A549 (cell line): ENCODE results near the gene GAK. TPM values are rescaled to one million over a fixed set of nuclear protein-coding genes. Genes with fewer than 3 reads are reported as not detected.

Experiments used
- ATAC-seq, 2 experiments: fragments of 200-7000 bp in 1 of 2; fragments of >200 bp in 1 of 2; cut with Nextera tagmentation in 1 of 2; cut with Tn5 transposase in 1 of 2; 3 replicates each; pipeline versions ENCODE4 v1.8.0 to v1.9.1; 2018 to 2020; ENCODE audit warnings: mild to moderate bottlenecking in 1 of 2, moderate library complexity in 1 of 2
- CTCF ChIA-PET: fragments of 300-600 bp; sonication (Branson Sonifier 250); formaldehyde crosslinking; extraction: SDS; loops from one replicate; lab custom pipeline; 2021; ENCODE audit warnings: antibody characterized with exemption, inconsistent platforms; lab: Yijun Ruan, JAX
- POLR2A ChIA-PET: fragments of 350-600 bp; formaldehyde crosslinking; extraction: SDS; loops from one replicate; lab custom pipeline; 2021; ENCODE audit warnings: antibody characterized with exemption, inconsistent platforms; lab: Yijun Ruan, JAX
- DNase-seq, 2 experiments: peaks; one replicate each; pipeline versions ENCODE4 v3.0.0 to v3.0.0-alpha.2; 2011 to 2016; ENCODE audit warnings: low read depth in 1 of 2, low spot score in 1 of 2
- FAIRE-seq: peaks from 2 replicates; lab custom pipeline; 2011; peaks lifted over from hg19 to GRCh38; lab: Jason Lieb, UNC
- H3K27ac ChIP-seq, 2 experiments: fragments of >200 bp; sonication (Bioruptor Twin); formaldehyde crosslinking; 3 replicates each; pipeline ENCODE4 v1.5.1; 2016 to 2017
- H3K4me1 ChIP-seq: fragments of >200 bp; sonication (Bioruptor Twin); formaldehyde crosslinking; 3 replicates; pipeline ENCODE4 v1.6.1; 2016
- H3K4me2 ChIP-seq: fragments of >200 bp; sonication (Bioruptor Twin); formaldehyde crosslinking; 3 replicates; pipeline ENCODE4 v1.6.1; 2016
- H3K4me3 ChIP-seq: fragments of >200 bp; sonication (Bioruptor Twin); formaldehyde crosslinking; 3 replicates; pipeline ENCODE4 v1.5.1; 2016
- H3K9me3 ChIP-seq: fragments of >200 bp; sonication (Bioruptor Twin); formaldehyde crosslinking; 3 replicates; pipeline ENCODE4 v1.6.1; 2016
- CBX8 ChIP-seq: fragments of 200-600 bp; sonication (generic); IDR thresholded peaks from 2 replicates; pipeline ENCODE4 v1.6.1; 2016
- FOSL2 ChIP-seq, 2 experiments: fragments of 450-650 bp in 1 of 2; fragments of >200 bp in 1 of 2; sonication (Bioruptor Twin) in 1 of 2; formaldehyde crosslinking; IDR thresholded peaks; 2 replicates each; pipeline versions ENCODE4 v1.5.0 to v1.6.1; 2016 to 2020; ENCODE audit warnings: mild to moderate bottlenecking in 1 of 2, moderate library complexity in 1 of 2
- GATA3 ChIP-seq: IDR thresholded peaks from 2 replicates; pipeline ENCODE4 v1.6.1; 2012; ENCODE audit warnings: borderline replicate concordance
- HDAC2 ChIP-seq: fragments of 200-600 bp; sonication (generic); IDR thresholded peaks from 2 replicates; pipeline ENCODE4 v1.6.1; 2016
- HEYL ChIP-seq: fragments of 250-450 bp; sonication (Bioruptor Pico); IDR thresholded peaks from 2 replicates; pipeline ENCODE4 v1.8.0; 2021; ENCODE audit warnings: mild to moderate bottlenecking, moderate library complexity
- JUNB ChIP-seq: fragments of >200 bp; sonication (Bioruptor Twin); formaldehyde crosslinking; IDR thresholded peaks from 2 replicates; pipeline ENCODE4 v1.6.1; 2016
- KDM1A ChIP-seq: fragments of 200-600 bp; sonication (generic); IDR thresholded peaks from 2 replicates; pipeline ENCODE4 v1.6.1; 2016; ENCODE audit warnings: low read depth, mild to moderate bottlenecking
- MAFK ChIP-seq: fragments of 450-650 bp; IDR thresholded peaks from 2 replicates; pipeline ENCODE4 v1.6.1; 2014; ENCODE audit not compliant: partially characterized antibody
- PHF8 ChIP-seq: fragments of 200-600 bp; sonication (generic); IDR thresholded peaks from 2 replicates; pipeline ENCODE4 v1.6.1; 2016; ENCODE audit warnings: low read depth, mild to moderate bottlenecking, antibody characterized with exemption, moderate library complexity, borderline replicate concordance
- RARB ChIP-seq: fragments of 250-450 bp; sonication (Bioruptor Pico); IDR thresholded peaks from 2 replicates; pipeline ENCODE4 v1.8.0; 2021; ENCODE audit warnings: mild to moderate bottlenecking, moderate library complexity
- RFX5 ChIP-seq: fragments of 450-650 bp; IDR thresholded peaks from 2 replicates; pipeline ENCODE4 v1.7.1; 2014; ENCODE audit warnings: antibody characterized with exemption, mild to moderate bottlenecking, moderate library complexity
- SREBF2 ChIP-seq: fragments of 450-650 bp; IDR thresholded peaks from 2 replicates; pipeline ENCODE4 v1.6.1; 2014; ENCODE audit warnings: mild to moderate bottlenecking, moderate library complexity
- ZC3H11A ChIP-seq: fragments of 450-650 bp; IDR thresholded peaks from 2 replicates; pipeline ENCODE4 v1.6.1; 2014; ENCODE audit warnings: antibody characterized with exemption, mild to moderate bottlenecking
- ZSCAN20 ChIP-seq: fragments of 250-450 bp; sonication (Bioruptor Pico); IDR thresholded peaks from 2 replicates; pipeline ENCODE4 v1.8.0; 2022; ENCODE audit warnings: mild to moderate bottlenecking, moderate library complexity
- WGBS: methylation state at CpG from one replicate; pipeline ENCODE4 v1.1.6; 2017; ENCODE audit errors: missing lambda C conversion rate; 5-methylcytosine and 5-hydroxymethylcytosine counted together
- polyA plus RNA-seq, 4 experiments: library from polyadenylated mRNA; depleted of rRNA in 3 of 4; stranded (reverse); fragments of >200 nt; fragmentation: RNase III in 1 of 4; extraction: RNeasy Plus Mini Kit Qiagen cat#74134 plus additional on column Dnase treatment in 1 of 4; gene quantifications; 2 replicates in 3 of 4; 3 replicates in 1 of 4; pipeline ENCODE4 v1.2.3, GENCODE V29; 2011 to 2017
- TF ChIP-seq, protein P1 (sequence below): fragments of >200 bp; sonication (Bioruptor Twin); formaldehyde crosslinking; IDR thresholded peaks from 3 replicates; pipeline ENCODE4 v1.6.1; 2016
- TF ChIP-seq, protein P2 (sequence below): fragments of 250-450 bp; sonication (Bioruptor Pico); IDR thresholded peaks from 2 replicates; pipeline ENCODE4 v1.5.0; 2021; ENCODE audit warnings: mild to moderate bottlenecking, moderate library complexity, borderline replicate concordance
- TF ChIP-seq, protein P3 (sequence below): fragments of >200 bp; sonication (Bioruptor Twin); formaldehyde crosslinking; IDR thresholded peaks from 2 replicates; pipeline ENCODE4 v1.6.1; 2016
- TF ChIP-seq, protein P4 (sequence below): fragments of 200-600 bp; sonication (generic); IDR thresholded peaks from 2 replicates; pipeline ENCODE4 v1.6.1; 2016; ENCODE audit warnings: antibody characterized with exemption, mild to moderate bottlenecking, moderate library complexity

Gene GAK
- polyA plus RNA-seq, 2 of the 4 experiments (the other 2 are of a cell fraction), result 13.8 to 34.3 TPM

DNA sequence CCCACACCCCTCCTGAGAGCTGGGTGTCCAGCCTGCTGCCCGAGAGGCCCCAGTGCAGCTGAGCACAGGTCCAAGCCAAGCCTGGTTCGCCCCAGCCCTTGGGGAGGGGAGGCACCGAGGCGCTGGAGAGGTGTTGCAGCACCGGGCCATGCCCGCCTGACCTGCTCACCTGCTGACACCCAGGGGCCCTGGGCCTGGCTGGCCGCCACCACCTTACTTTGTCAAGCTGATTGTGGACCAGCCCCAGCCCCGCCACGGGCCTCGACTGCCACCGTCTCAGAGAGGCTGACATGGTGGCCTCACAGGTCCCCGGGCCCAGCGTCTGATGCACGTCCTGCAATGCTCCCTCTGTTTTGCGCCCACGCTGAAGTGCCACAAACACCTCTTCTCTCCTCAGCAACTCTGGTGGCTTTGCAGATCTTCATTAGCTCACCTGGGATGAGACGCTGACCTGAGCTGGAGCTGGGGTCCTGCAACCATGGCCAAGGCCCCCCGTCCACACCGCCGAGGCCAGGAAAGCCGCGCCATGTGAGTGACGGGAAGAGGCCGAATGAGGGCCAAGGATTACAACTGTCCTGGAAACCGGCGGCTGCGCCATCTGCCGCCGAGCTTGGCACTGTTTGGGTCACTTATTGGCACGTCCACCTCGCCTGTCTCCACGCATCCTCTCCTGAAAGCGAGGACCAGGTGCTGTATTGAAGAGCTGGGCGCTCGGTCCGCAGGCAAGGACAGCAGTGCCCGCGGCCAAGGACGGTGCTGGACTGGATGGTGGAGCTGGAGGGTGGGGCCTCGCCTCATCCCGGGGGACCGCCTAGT lies 113.8 kb downstream of the GAK start:
- CTCF ChIA-PET, result interaction anchor here (1.0 kb wide), 1 partner anchor 12 kb away, joined by 3 read pairs; no protein-coding TSS in a partner anchor
- TF ChIP-seq, protein P1, sequence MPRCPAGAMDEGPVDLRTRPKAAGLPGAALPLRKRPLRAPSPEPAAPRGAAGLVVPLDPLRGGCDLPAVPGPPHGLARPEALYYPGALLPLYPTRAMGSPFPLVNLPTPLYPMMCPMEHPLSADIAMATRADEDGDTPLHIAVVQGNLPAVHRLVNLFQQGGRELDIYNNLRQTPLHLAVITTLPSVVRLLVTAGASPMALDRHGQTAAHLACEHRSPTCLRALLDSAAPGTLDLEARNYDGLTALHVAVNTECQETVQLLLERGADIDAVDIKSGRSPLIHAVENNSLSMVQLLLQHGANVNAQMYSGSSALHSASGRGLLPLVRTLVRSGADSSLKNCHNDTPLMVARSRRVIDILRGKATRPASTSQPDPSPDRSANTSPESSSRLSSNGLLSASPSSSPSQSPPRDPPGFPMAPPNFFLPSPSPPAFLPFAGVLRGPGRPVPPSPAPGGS, result no peak
- TF ChIP-seq CBX8 (no peak), KDM1A (no peak), SREBF2 (no peak), HDAC2 (no peak), ZC3H11A (no peak), GATA3 (no peak), MAFK (no peak)
- TF ChIP-seq, protein P2, sequence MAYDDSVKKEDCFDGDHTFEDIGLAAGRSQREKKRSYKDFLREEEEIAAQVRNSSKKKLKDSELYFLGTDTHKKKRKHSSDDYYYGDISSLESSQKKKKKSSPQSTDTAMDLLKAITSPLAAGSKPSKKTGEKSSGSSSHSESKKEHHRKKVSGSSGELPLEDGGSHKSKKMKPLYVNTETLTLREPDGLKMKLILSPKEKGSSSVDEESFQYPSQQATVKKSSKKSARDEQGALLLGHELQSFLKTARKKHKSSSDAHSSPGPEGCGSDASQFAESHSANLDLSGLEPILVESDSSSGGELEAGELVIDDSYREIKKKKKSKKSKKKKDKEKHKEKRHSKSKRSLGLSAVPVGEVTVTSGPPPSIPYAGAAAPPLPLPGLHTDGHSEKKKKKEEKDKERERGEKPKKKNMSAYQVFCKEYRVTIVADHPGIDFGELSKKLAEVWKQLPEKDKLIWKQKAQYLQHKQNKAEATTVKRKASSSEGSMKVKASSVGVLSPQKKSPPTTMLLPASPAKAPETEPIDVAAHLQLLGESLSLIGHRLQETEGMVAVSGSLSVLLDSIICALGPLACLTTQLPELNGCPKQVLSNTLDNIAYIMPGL (CRISPR knock-in tag), result no peak
- TF ChIP-seq, all 56 proteins: peak for 0
- POLR2A ChIA-PET, result no interaction called here
- 78% methylated on average over 28 of the region's 42 CpGs for WGBS
- ATAC-seq (no peak), FAIRE-seq (no peak), DNase-seq (no peak)
- no peaks in the 10 kb centered on the region for H3K4me1 ChIP-seq
- no peaks in the 10 kb centered on the region for H3K9me3 ChIP-seq
- no peak overlapping the region for H3K4me2 ChIP-seq
- H3K27ac ChIP-seq, result no peak overlapping the region
- H3K4me3 ChIP-seq, result no peak overlapping the region

DNA sequence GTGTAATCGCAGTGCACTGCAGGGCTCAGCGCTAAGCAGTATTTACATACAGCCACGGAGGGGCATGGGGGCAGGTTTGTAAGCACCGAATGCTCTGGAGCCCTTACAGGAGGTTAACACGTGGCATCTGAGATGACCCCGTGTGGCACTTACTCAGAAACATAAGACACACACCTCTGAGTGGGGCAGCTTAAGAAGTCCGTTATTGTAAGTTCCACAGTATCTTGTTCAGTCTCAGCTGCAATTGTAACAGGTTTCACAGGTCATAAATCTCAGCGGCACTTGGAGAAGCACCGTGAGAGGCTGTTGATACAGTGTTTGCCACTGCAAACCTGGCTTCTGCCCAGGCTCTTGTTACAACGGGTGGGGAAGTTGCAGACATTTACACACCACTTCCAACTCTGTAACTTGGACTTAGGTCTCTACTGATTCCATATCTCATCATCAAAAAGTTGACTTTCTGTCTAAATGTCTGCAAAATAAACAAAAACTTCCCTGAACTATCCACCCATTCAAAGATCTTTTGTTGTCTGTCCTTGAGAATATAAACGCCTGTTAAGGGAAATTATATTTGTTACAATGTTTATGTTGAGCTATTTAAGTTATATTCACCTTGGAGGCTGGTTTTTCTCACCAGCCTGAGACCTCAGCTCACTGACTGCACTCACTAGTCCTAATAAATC lies 116.5 kb downstream of the GAK start:
- Histone ChIP-seq H3K4me3 (no peak overlapping the region), H3K4me2 (no peak overlapping the region; the same call in 2 of the 3 replicates), H3K4me1 (no peaks in the 10 kb centered on the region), H3K27ac (no peak overlapping the region), H3K9me3 (no peaks in the 10 kb centered on the region)
- ChIA-PET POLR2A (interaction anchor here (0.7 kb wide), 1 partner anchor 39 kb away, joined by 6 read pairs; no protein-coding TSS in a partner anchor), CTCF (no interaction called here)
- TF ChIP-seq FOSL2 (IDR thresholded peaks at IDR 0.05) (no peak), FOSL2 (CRISPR knock-in tag; IDR thresholded peaks at IDR 0.05) (no peak), GATA3 (no peak), RARB (no peak), HEYL (CRISPR knock-in tag) (no peak), ZC3H11A (no peak), JUNB (no peak), PHF8 (no peak), ZSCAN20 (CRISPR knock-in tag) (no peak), RFX5 (no peak)
- TF ChIP-seq, protein P3, sequence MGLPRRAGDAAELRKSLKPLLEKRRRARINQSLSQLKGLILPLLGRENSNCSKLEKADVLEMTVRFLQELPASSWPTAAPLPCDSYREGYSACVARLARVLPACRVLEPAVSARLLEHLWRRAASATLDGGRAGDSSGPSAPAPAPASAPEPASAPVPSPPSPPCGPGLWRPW, result no peak
- TF ChIP-seq, protein P4, sequence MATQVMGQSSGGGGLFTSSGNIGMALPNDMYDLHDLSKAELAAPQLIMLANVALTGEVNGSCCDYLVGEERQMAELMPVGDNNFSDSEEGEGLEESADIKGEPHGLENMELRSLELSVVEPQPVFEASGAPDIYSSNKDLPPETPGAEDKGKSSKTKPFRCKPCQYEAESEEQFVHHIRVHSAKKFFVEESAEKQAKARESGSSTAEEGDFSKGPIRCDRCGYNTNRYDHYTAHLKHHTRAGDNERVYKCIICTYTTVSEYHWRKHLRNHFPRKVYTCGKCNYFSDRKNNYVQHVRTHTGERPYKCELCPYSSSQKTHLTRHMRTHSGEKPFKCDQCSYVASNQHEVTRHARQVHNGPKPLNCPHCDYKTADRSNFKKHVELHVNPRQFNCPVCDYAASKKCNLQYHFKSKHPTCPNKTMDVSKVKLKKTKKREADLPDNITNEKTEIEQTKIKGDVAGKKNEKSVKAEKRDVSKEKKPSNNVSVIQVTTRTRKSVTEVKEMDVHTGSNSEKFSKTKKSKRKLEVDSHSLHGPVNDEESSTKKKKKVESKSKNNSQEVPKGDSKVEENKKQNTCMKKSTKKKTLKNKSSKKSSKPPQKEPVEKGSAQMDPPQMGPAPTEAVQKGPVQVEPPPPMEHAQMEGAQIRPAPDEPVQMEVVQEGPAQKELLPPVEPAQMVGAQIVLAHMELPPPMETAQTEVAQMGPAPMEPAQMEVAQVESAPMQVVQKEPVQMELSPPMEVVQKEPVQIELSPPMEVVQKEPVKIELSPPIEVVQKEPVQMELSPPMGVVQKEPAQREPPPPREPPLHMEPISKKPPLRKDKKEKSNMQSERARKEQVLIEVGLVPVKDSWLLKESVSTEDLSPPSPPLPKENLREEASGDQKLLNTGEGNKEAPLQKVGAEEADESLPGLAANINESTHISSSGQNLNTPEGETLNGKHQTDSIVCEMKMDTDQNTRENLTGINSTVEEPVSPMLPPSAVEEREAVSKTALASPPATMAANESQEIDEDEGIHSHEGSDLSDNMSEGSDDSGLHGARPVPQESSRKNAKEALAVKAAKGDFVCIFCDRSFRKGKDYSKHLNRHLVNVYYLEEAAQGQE, result no peak
- TF ChIP-seq, protein P2 (CRISPR knock-in tag), result no peak
- TF ChIP-seq, all 56 proteins: peak for 0
- peak in 1 of 2 experiments; percentile 41; a peak in 2 of 6 replicates for ATAC-seq
- 12% methylated on average over 11 of the region's 11 CpGs for WGBS
- DNase-seq, result no peak
- FAIRE-seq, result no peak
